Type B pancreatic cell (in vitro differentiated cells): Measurements from ENCODE around the gene PGM2L1. TPM values are rescaled to one million over a fixed set of nuclear protein-coding genes. Genes with fewer than 3 reads are reported as not detected.

Experiments
- DNase-seq: peaks from one replicate; pipeline ENCODE4 v3.0.0; 2021; ENCODE audit warnings: mixed read lengths; ENCODE audit not compliant: unreplicated experiment; ENCODE audit errors: extremely low spot score
- H3K27ac Mint-ChIP-seq: 2 replicates; pipeline ENCODE4 v1.8.0; 2021; ENCODE audit warnings: mild to moderate bottlenecking, mixed read lengths
- H3K27me3 Mint-ChIP-seq: 2 replicates; pipeline ENCODE4 v1.8.0; 2021; ENCODE audit warnings: mixed read lengths
- H3K36me3 Mint-ChIP-seq: 2 replicates; pipeline ENCODE4 v1.8.0; 2021; ENCODE audit warnings: mixed read lengths
- H3K4me1 Mint-ChIP-seq: one replicate; pipeline ENCODE4 v1.8.0; 2021; ENCODE audit warnings: mixed read lengths; ENCODE audit not compliant: unreplicated experiment
- H3K4me3 Mint-ChIP-seq: 2 replicates; pipeline ENCODE4 v1.8.0; 2021; ENCODE audit warnings: mild to moderate bottlenecking, mixed read lengths
- H3K9me3 Mint-ChIP-seq: 2 replicates; pipeline ENCODE4 v1.8.0; 2021; ENCODE audit warnings: mixed read lengths
- total RNA-seq: library from RNA; stranded (reverse); gene quantifications from 2 replicates; pipeline ENCODE4 v1.2.1, GENCODE V29; 2021; ENCODE audit warnings: low replicate concordance
- TF ChIP-seq, protein P1 (sequence below): fragments of 200-600 bp; sonication (generic); conservative IDR thresholded peaks from 2 replicates; pipeline ENCODE4 v1.5.0; 2021; ENCODE audit warnings: antibody characterized with exemption, mild to moderate bottlenecking

The PGM2L1 gene
- total RNA-seq, 1 donor from 2014 or later = 10.3 TPM

DNA sequence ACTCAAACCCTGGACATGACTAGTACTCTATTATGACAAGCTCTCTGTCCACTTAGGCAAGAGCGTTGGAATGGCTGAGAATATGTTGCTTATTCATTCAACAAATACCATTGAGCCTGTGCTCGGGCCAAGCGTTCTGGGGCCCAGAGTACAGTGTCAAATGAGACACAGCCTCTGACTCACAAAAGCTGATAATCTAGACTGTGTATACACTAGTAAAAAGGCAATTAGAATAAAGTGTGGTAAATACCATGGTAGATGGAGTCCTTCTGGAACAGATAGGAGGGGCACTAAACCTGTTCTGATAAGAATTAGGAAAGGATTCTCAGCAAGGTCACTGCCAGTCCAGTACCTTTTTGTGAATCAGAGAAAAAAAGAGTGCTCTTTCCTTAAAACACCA lies 44.4 kb upstream of the PGM2L1 start:
- H3K4me3 Mint-ChIP-seq = no peak overlapping the region
- DNase-seq = no peak
- H3K9me3 Mint-ChIP-seq = no peaks in the 10 kb centered on the region
- H3K27me3 Mint-ChIP-seq = no peaks in the 10 kb centered on the region
- no peaks in the 10 kb centered on the region for H3K36me3 Mint-ChIP-seq
- H3K4me1 Mint-ChIP-seq = peaks cover 24% of the 10 kb centered on the region
- TF ChIP-seq, protein P1, sequence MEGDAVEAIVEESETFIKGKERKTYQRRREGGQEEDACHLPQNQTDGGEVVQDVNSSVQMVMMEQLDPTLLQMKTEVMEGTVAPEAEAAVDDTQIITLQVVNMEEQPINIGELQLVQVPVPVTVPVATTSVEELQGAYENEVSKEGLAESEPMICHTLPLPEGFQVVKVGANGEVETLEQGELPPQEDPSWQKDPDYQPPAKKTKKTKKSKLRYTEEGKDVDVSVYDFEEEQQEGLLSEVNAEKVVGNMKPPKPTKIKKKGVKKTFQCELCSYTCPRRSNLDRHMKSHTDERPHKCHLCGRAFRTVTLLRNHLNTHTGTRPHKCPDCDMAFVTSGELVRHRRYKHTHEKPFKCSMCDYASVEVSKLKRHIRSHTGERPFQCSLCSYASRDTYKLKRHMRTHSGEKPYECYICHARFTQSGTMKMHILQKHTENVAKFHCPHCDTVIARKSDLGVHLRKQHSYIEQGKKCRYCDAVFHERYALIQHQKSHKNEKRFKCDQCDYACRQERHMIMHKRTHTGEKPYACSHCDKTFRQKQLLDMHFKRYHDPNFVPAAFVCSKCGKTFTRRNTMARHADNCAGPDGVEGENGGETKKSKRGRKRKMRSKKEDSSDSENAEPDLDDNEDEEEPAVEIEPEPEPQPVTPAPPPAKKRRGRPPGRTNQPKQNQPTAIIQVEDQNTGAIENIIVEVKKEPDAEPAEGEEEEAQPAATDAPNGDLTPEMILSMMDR = no peak
- H3K27ac Mint-ChIP-seq = peak overlapping the region; percentile 29

DNA sequence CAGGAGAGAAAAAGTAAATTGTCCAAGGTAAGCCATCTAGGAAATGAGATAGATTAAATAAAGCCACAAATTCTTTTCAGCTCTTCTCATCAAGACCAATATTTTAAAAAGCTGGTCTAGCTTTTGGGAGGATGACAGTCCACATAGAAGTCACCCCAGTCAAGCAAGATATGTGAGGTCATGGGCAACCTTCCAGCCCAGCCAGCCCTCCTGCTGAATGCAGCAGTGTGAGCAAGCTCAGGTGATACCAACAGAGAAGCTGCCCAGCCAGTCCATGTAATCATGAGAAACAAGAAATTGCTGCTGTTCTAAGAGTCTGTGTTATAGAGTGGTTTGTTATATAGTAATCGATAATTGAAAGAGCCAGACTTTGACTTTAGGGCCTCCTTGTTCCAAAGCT lies 40.4 kb upstream of the PGM2L1 start:
- H3K4me1 Mint-ChIP-seq = peaks cover 10% of the 10 kb centered on the region
- peaks cover 3% of the 10 kb centered on the region for H3K27me3 Mint-ChIP-seq
- no peak for DNase-seq
- no peaks in the 10 kb centered on the region for H3K9me3 Mint-ChIP-seq
- TF ChIP-seq, protein P1 = no peak
- no peak overlapping the region for H3K27ac Mint-ChIP-seq
- H3K4me3 Mint-ChIP-seq = no peak overlapping the region
- no peaks in the 10 kb centered on the region for H3K36me3 Mint-ChIP-seq

DNA sequence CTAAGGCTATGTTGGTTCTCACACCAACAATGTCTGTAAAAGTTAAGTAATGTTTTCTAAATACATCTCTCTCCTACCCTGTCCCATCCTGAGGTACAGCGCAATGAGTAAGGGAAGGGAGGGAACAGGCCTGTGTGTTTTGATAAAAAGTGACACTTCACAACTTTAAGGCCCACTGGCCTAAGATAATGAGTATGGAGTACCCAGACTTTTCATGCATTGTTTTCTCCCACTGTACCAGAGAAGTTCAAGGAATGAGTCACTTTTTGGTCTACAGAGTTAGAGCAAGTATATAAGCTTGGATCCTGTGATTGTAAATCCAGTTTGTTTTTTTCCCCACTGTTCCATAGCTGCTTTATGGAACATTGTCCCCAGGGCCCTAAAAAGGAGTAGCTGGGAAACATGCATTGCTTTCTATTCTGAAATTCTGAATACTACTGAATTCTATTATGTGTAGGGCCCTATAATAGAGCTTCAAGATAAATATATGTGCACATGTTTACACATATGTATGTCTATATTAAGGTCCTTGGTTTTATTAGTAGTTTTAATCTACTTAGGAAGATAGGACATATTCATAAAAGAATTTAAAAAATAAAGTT lies 39.3 kb upstream of the PGM2L1 start:
- no peaks in the 10 kb centered on the region for H3K36me3 Mint-ChIP-seq
- no peaks in the 10 kb centered on the region for H3K9me3 Mint-ChIP-seq
- no peak overlapping the region for H3K27ac Mint-ChIP-seq
- TF ChIP-seq, protein P1 = no peak
- peaks cover 3% of the 10 kb centered on the region for H3K27me3 Mint-ChIP-seq
- DNase-seq = no peak
- H3K4me3 Mint-ChIP-seq = no peak overlapping the region
- no peaks in the 10 kb centered on the region for H3K4me1 Mint-ChIP-seq

DNA sequence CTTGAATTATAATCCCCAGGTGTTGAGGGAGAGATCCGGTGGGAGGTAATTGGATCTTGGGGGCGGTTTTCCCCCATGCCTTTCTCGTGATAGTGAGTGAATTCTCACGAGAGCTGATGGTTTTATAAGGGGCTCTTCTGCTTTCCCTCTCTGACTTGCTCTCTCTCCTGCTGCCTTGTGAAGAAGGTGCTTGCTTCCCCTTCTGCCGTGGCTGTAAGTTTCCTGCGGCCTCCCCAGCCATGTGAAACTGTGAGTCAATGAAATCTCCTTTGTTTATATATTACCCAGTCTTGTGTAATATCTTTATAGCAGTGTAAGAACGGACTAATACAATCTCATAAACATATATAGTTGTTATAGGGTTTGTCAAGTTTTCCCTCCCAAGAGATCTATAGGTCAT lies 36.3 kb upstream of the PGM2L1 start:
- Mint-ChIP-seq H3K4me1 (no peaks in the 10 kb centered on the region), H3K9me3 (no peaks in the 10 kb centered on the region), H3K4me3 (no peak overlapping the region), H3K27me3 (peaks cover 3% of the 10 kb centered on the region), H3K27ac (no peak overlapping the region), H3K36me3 (no peaks in the 10 kb centered on the region)
- DNase-seq = no peak
- TF ChIP-seq, protein P1 = no peak

DNA sequence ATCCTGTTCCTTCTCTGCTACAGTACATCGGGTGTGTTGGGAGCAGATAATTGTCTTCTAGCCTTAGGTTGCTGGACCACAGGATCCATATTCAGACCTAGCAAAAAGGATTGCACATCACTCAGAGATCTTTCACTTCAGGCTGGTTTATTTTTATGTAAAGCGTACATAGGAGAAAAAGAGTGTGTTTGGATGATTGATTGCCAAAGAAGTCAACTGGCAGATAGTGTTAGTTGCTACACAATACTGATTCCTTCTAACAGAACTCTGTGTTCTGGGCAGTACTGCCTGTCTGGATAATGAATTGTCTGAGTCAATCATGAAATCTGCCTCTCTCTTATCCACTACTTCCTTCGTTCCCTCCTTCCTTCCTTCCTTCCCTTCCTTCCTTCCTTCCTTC lies 31.0 kb upstream of the PGM2L1 start:
- H3K4me3 Mint-ChIP-seq = no peak overlapping the region
- DNase-seq = no peak
- no peak overlapping the region for H3K27ac Mint-ChIP-seq
- no peaks in the 10 kb centered on the region for H3K27me3 Mint-ChIP-seq
- no peaks in the 10 kb centered on the region for H3K4me1 Mint-ChIP-seq
- TF ChIP-seq, protein P1 = no peak
- H3K9me3 Mint-ChIP-seq = no peaks in the 10 kb centered on the region
- no peaks in the 10 kb centered on the region for H3K36me3 Mint-ChIP-seq

DNA sequence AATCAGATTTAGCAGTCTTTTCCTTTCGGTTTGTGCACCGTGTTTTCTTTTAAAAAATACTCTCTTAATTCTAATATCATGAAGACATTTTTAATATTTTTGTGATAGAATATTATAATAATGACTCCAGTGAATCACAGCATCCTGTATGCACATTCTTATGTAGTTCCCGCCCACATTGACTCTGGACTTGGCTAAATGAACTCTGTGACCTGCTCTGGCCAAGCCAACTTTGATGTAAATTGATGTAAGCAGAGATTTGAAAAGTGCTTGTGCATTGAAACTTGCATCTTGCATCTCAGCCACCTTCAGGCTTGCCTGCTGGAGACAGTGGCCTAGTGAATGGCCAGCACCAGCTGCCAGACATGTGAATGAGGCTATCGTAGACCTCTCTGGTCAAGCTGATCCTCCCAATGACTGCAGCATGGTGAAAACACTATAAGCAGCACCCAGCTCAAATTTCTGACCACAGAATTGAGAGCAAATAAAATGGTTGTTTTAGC lies 29.2 kb upstream of the PGM2L1 start:
- Mint-ChIP-seq H3K9me3 (no peaks in the 10 kb centered on the region), H3K4me1 (no peaks in the 10 kb centered on the region), H3K4me3 (no peak overlapping the region), H3K36me3 (peaks cover 4% of the 10 kb centered on the region), H3K27ac (no peak overlapping the region), H3K27me3 (no peaks in the 10 kb centered on the region)
- no peak for DNase-seq
- TF ChIP-seq, protein P1 = no peak
